ENCODE data around the gene TMEM258. TPM values are rescaled to one million over a fixed set of nuclear protein-coding genes. Genes with fewer than 3 reads are reported as not detected.

The TMEM258 gene
- total RNA-seq, 2 experiments from 2014 or later, result 154 to 163 TPM

DNA sequence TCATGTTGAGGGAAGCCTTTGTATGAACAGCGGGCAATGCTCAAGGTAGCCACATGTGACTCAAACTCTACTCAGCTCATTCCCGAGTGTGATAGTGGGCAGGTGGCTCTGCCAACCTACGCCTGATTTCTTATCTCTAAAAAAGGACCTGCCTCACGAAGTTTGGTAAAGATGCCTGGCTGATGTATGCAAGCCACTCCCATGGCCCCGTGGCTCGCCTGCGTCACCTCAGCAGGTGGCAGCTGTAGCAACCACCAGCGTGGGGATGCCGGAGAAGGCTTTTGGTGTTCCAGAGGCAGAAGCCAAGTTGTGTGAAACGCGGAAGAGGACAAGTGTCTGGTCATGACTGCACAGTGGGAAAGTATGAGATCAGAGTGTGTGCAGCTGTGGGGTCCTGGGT is 41.1 kb upstream of the TMEM258 start:
- Mint-ChIP-seq H3K27ac (peak overlapping the region; percentile 95), H3K9me3 (ENCODE audit: insufficient read depth) (no peaks in the 10 kb centered on the region), H3K4me1 (ENCODE audit: low read depth) (peaks cover 66% of the 10 kb centered on the region), H3K4me3 (peak overlapping the region; percentile 77), H3K27me3 (ENCODE audit: low read depth) (no peaks in the 10 kb centered on the region), H3K36me3 (ENCODE audit: low read depth) (peaks cover 79% of the 10 kb centered on the region)
- ChIA-PET CTCF (interaction anchor here (1.3 to 3.3 kb wide), 4 partner anchors 16 to 275 kb away, joined by 3 to 34 read pairs (median 6); partner anchors contain the start of gene FADS1), POLR2A (interaction anchor here (0.6 to 1.8 kb wide), 3 partner anchors 19 to 292 kb away, joined by 3 to 10 read pairs (median 10); partner anchors contain the start of gene FTH1)
- ATAC-seq (no peak), DNase-seq (peak; percentile 32)

DNA sequence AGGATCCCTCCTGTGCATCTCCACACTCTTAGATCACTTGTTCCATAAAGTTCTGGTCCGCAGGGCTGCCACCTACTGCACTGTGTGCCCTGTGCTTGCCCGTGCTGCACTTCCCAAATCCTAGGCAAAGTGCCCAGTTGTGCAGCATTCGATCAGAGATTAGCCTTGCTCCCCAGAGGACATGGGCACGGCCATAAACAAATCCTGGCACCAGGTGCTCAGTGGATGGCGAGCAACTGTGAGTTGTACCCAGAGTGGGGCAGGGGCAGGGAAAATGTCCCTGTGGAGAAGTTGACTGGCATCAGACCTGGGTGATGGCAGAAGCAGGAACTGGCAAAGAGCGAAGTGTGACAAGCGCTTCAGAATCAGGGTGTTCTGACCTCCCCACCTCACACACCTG is 40.4 kb upstream of the TMEM258 start:
- Mint-ChIP-seq H3K27ac (peak overlapping the region; percentile 95), H3K9me3 (ENCODE audit: insufficient read depth) (no peaks in the 10 kb centered on the region), H3K4me3 (peak overlapping the region; percentile 77), H3K36me3 (ENCODE audit: low read depth) (peaks cover 77% of the 10 kb centered on the region), H3K27me3 (ENCODE audit: low read depth) (no peaks in the 10 kb centered on the region), H3K4me1 (ENCODE audit: low read depth) (peaks cover 64% of the 10 kb centered on the region)
- ChIA-PET POLR2A (interaction anchor here (0.7 kb wide), 1 partner anchor 18 kb away, joined by 10 read pairs; no protein-coding TSS in a partner anchor), CTCF (interaction anchor here (1.0 to 3.3 kb wide), 2 partner anchors 33 to 35 kb away, joined by 3 to 34 read pairs; no protein-coding TSS in a partner anchor)
- ATAC-seq, result no peak
- no peak for DNase-seq

DNA sequence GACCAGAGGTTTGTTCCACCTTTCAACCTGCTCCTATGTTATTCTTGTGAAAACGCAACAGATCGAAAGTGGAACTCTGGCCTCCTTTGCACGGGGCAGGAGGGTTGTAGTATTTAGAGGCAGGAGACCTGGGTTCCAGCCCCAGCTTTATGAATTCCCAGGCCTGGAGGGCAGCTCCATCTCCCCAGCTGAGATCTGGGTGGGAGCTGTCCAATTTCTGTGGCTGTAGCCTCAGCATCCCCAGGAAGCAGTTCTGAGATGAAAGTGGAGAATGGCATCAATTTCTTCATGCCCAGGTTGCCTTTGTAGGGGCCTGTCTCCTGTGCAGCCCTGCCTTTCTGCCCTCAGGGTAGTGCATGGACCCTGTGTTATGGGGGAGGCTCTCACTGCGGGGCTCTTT is 39.8 kb upstream of the TMEM258 start:
- Mint-ChIP-seq H3K27ac (peak overlapping the region; percentile 95), H3K4me1 (ENCODE audit: low read depth) (peaks cover 64% of the 10 kb centered on the region), H3K4me3 (peak overlapping the region; percentile 89), H3K9me3 (ENCODE audit: insufficient read depth) (no peaks in the 10 kb centered on the region), H3K36me3 (ENCODE audit: low read depth) (peaks cover 73% of the 10 kb centered on the region), H3K27me3 (ENCODE audit: low read depth) (no peaks in the 10 kb centered on the region)
- DNase-seq, result no peak
- ChIA-PET CTCF (interaction anchor here (1.0 to 4.9 kb wide), 5 partner anchors 14 to 276 kb away, joined by 3 to 53 read pairs (median 10); partner anchors contain the start of gene FADS1), POLR2A (interaction anchor here (1.9 kb wide), 1 partner anchor 17 kb away, joined by 9 read pairs; no protein-coding TSS in a partner anchor)
- ATAC-seq, result no peak

DNA sequence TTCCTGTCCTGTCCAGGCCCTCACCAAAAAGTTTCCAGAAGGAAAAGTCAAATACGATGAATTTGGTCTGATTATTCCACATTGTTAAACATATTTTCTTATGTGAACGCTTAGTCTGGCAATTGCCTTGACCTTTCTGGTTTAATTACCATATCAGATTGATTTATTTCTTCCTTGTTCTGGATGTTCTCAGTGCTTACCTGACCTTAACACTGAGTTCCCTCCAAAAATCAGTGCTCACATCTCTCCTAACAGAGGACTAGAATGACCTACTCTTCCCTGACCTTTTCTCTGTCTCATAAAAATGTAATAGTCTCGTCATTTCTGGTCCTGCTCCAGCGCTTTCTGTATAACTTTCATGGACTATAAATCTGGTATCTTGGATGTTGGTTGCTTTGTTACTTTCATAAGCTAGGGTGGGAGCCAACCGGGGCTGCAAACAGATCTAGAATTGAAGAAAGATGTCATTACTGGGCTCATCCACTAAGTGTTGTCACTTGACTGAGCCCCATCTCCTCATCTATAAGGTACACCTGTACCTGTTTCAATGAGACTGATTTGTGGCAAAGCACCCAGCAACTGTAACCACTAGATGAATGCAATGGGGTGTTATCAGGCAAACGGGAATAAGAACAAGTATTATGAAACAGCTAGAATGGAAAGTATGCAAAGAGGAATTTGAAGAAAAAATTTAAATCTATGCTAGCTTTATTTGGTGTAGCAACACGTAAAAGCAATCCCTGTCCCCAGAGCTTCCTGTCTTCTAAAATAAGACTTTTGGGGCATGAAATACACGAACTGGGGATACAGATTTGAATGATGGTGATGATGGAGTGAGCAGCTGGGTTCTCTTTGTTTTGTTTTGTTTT is 38.1 kb upstream of the TMEM258 start:
- POLR2A ChIA-PET, result interaction anchor here (0.7 to 4.8 kb wide), 4 partner anchors 15 to 293 kb away, joined by 3 to 48 read pairs (median 24); partner anchors contain the start of genes FEN1, INCENP and TMEM258
- CTCF ChIA-PET, result interaction anchor here (0.9 to 4.9 kb wide), 11 partner anchors 13 to 278 kb away, joined by 3 to 53 read pairs (median 6); partner anchors contain the start of gene FADS1
- DNase-seq, result no peak
- Mint-ChIP-seq H3K4me1 (ENCODE audit: low read depth) (peaks cover 69% of the 10 kb centered on the region), H3K36me3 (ENCODE audit: low read depth) (peaks cover 70% of the 10 kb centered on the region), H3K4me3 (peak overlapping the region; percentile 89), H3K27me3 (ENCODE audit: low read depth) (no peaks in the 10 kb centered on the region), H3K27ac (peak overlapping the region; percentile 95), H3K9me3 (ENCODE audit: insufficient read depth) (no peaks in the 10 kb centered on the region)
- ATAC-seq, result no peak

DNA sequence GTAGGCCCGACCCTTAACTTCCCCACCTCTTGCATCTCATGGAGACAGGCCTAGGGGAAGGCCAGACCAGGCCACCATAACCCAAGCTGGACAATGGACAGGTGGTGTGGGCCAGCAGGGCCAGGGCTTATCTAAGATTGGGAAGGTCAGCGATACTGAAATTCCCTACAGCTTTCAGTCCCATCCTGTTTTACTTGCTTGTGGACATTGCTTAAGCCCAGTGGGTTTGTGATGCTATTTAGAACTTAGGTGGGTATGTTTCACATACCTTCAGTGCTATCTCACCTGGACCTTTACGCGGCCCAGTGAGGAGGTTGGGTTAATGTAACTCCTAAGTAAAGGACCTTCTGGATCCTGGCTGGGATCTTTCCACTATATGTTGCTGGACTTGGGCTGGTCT is 37.4 kb upstream of the TMEM258 start:
- Mint-ChIP-seq H3K27ac (peak overlapping the region; percentile 93), H3K4me3 (peak overlapping the region; percentile 89), H3K27me3 (ENCODE audit: low read depth) (no peaks in the 10 kb centered on the region), H3K36me3 (ENCODE audit: low read depth) (peaks cover 68% of the 10 kb centered on the region), H3K4me1 (ENCODE audit: low read depth) (peaks cover 64% of the 10 kb centered on the region), H3K9me3 (ENCODE audit: insufficient read depth) (no peaks in the 10 kb centered on the region)
- ChIA-PET POLR2A (interaction anchor here (3.7 to 4.8 kb wide), 2 partner anchors 15 to 37 kb away, joined by 39 to 48 read pairs; partner anchors contain the start of genes FEN1 and TMEM258), CTCF (interaction anchor here (1.2 to 4.9 kb wide), 8 partner anchors 12 to 751 kb away, joined by 3 to 53 read pairs (median 7); partner anchors contain the start of gene FADS1)
- DNase-seq (no peak), ATAC-seq (no peak)

DNA sequence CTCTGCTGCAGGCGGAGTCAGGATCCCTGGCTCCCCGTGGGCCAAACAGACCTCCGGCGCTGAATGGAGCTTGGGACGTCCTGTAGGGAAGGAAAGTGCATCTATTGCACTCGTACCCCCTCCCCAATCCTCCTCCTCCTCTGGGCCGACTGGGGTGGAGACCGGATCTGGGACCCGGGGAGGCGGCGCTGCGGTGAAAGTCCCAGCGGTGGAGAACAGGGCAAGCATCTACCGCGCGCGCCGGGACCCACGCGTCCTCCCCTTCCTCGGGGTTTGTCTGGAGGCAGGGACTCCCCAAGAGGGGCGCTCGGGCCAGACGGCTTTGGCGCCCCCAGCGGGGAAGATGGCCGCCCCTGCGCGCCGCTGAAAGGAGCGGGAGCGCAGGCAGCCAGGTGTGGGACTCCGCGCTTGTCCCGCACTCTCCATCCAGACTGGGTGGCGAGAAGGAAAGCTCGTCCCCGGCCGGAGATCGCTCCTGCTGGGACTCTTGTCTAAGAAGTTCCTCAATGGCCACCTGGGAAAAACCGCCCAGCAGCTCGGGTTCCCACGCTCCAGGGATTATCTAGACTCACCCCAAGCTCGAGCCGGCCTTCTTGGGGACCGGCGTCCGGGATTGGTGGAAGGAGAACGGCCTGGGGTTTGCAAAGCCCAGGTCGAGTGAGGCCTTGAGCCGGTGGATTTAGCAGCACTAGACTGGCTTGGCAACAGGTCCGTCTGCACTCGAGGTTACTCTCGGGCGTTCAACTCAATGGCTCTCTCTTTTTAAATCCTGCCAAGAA is 36.4 kb upstream of the TMEM258 start:
- peak overlapping the region; percentile 93 for H3K27ac Mint-ChIP-seq
- H3K36me3 Mint-ChIP-seq (ENCODE audit: low read depth), result peaks cover 63% of the 10 kb centered on the region
- ChIA-PET CTCF (interaction anchor here (0.6 to 4.9 kb wide), 15 partner anchors 8 to 752 kb away, joined by 3 to 53 read pairs (median 3); partner anchors contain the start of genes FADS1 and FEN1), POLR2A (interaction anchor here (1.0 to 4.8 kb wide), 8 partner anchors 11 to 273 kb away, joined by 3 to 48 read pairs (median 10); partner anchors contain the start of genes FADS1, FEN1 and TMEM258)
- ATAC-seq (peak; percentile 50), DNase-seq (peak; percentile 67)
- peaks cover 57% of the 10 kb centered on the region for H3K4me1 Mint-ChIP-seq (ENCODE audit: low read depth)
- no peaks in the 10 kb centered on the region for H3K9me3 Mint-ChIP-seq (ENCODE audit: insufficient read depth)
- peaks cover 2% of the 10 kb centered on the region for H3K27me3 Mint-ChIP-seq (ENCODE audit: low read depth)
- H3K4me3 Mint-ChIP-seq, result peak overlapping the region; percentile 89

DNA sequence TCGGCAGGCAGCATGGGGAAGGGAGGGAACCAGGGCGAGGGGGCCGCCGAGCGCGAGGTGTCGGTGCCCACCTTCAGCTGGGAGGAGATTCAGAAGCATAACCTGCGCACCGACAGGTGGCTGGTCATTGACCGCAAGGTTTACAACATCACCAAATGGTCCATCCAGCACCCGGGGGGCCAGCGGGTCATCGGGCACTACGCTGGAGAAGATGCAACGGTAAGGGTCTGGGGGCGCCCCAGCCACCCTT is 35.9 kb upstream of the TMEM258 start:
- H3K27me3 Mint-ChIP-seq (ENCODE audit: low read depth), result peaks cover 2% of the 10 kb centered on the region
- DNase-seq (no peak), ATAC-seq (no peak)
- peaks cover 52% of the 10 kb centered on the region for H3K4me1 Mint-ChIP-seq (ENCODE audit: low read depth)
- H3K27ac Mint-ChIP-seq, result peak overlapping the region; percentile 93
- peaks cover 58% of the 10 kb centered on the region for H3K36me3 Mint-ChIP-seq (ENCODE audit: low read depth)
- peak overlapping the region; percentile 89 for H3K4me3 Mint-ChIP-seq
- H3K9me3 Mint-ChIP-seq (ENCODE audit: insufficient read depth), result no peaks in the 10 kb centered on the region
- CTCF ChIA-PET, result interaction anchor here (1.0 to 4.9 kb wide), 8 partner anchors 9 to 42 kb away, joined by 3 to 53 read pairs (median 4); partner anchors contain the start of genes FADS1 and FEN1
- POLR2A ChIA-PET, result interaction anchor here (1.0 to 4.8 kb wide), 9 partner anchors 11 to 273 kb away, joined by 3 to 48 read pairs (median 6); partner anchors contain the start of genes FADS1, FEN1 and TMEM258

DNA sequence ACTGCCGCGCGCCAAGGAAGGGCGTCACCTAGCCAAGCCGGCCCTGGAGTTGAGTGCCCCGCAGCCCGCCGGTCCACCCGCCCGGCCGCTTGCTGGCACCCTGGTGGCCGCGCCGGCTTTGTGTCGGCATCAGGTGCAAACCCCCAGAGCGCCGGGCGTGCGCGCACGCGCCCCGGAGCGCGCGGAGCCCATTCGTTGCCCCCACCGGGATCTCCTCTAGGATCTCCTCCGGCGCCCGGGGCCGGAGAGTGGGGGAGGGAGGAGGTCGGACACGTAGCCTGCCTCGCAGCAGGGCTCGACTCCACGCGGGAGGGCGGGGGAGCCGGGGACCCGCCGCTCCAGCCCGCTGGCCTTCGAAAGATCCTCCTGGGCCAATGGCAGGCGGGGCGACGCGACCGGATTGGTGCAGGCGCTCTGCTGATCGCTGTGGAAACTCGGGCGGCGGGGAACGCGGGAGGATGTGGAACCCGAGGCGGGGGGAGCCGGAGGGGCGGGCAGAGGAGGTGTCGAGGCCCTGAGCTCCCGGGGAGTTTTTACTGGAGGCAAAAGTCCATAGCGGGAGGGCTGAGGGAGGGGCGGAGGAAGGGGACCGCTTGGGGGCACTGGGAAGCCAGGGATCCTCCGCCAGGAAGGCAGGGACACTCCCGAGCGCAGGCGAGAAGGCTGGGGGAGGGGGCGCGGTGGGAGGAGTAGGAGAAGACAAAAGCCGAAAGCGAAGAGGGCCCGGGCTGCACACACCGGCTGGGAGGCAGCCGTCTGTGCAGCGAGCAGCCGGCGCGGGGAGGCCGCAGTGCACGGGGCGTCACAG is 35.4 kb upstream of the TMEM258 start, which contains the start of gene FADS2:
FADS2 (plus strand) TSS at position 730 of the 808 bp plus-strand sequence. CDS start 91 bp downstream, outside the sequence.
- CTCF ChIA-PET, result interaction anchor here (1.0 to 4.9 kb wide), 8 partner anchors 10 to 42 kb away, joined by 3 to 53 read pairs (median 3); partner anchors contain the start of genes FADS1 and FEN1
- peaks cover 2% of the 10 kb centered on the region for H3K27me3 Mint-ChIP-seq (ENCODE audit: low read depth)
- ATAC-seq (peak; percentile 86), DNase-seq (peak; percentile 96)
- H3K27ac Mint-ChIP-seq, result peak within 1 kb of the TSS; percentile 93
- peak within 1 kb of the TSS; percentile 89 for H3K4me3 Mint-ChIP-seq
- H3K4me1 Mint-ChIP-seq (ENCODE audit: low read depth), result peaks cover 46% of the 10 kb centered on the region
- peaks cover 57% of the 10 kb centered on the region for H3K36me3 Mint-ChIP-seq (ENCODE audit: low read depth)
- no peaks in the 10 kb centered on the region for H3K9me3 Mint-ChIP-seq (ENCODE audit: insufficient read depth)
- POLR2A ChIA-PET, result interaction anchor here (1.0 to 4.8 kb wide), 8 partner anchors 10 to 274 kb away, joined by 3 to 48 read pairs (median 10); partner anchors contain the start of genes FADS1, FEN1 and TMEM258

DNA sequence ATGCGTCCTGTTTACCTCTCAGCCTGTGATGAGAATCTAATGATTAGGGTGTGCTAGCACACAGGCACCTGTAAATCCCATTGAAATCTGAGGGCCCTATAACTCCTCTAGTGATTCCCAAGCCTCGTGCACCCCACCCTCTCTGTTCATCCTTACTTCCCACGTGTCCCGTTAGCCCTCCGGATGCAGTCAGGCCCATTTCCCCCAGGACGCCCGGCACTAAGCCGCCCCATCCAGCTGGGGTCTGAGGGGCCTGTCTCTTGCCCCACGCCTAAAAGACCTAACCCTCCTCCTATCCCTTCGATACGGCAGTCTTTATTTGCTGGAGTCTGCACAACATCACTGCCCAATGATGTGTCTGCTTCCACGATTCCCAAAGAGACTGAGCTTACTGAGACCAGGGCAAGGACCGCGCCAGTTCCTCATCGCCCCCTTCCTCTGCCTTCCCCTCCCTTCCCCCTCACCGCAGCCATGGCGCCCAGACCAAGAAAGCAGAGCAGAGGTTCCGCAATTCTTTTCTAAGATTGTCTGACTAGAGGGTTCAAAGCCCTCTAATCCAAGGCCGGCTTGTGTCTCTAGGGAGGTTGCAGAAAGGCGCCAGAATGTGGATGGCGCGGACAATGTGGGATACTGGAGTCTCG is 34.7 kb upstream of the TMEM258 start:
- POLR2A ChIA-PET, result interaction anchor here (0.8 to 4.8 kb wide), 5 partner anchors 9 to 35 kb away, joined by 4 to 48 read pairs (median 33); partner anchors contain the start of genes FADS1, FEN1 and TMEM258

More for the DNA sequence above, 34.7 kb upstream of the TMEM258 start:
- ATAC-seq (no peak), DNase-seq (no peak)
- H3K4me1 Mint-ChIP-seq (ENCODE audit: low read depth), result peaks cover 39% of the 10 kb centered on the region
- CTCF ChIA-PET, result interaction anchor here (0.9 to 1.0 kb wide), 2 partner anchors 12 to 29 kb away, joined by 3 to 4 read pairs; no protein-coding TSS in a partner anchor
- no peaks in the 10 kb centered on the region for H3K9me3 Mint-ChIP-seq (ENCODE audit: insufficient read depth)
- H3K4me3 Mint-ChIP-seq, result peak overlapping the region; percentile 89
- H3K27ac Mint-ChIP-seq, result peak overlapping the region; percentile 93
- peaks cover 52% of the 10 kb centered on the region for H3K36me3 Mint-ChIP-seq (ENCODE audit: low read depth)
- peaks cover 2% of the 10 kb centered on the region for H3K27me3 Mint-ChIP-seq (ENCODE audit: low read depth)
